Measurements from ENCODE around the gene MRFAP1L1. TPM values are rescaled to one million over a fixed set of nuclear protein-coding genes. Genes with fewer than 3 reads are reported as not detected.

MRFAP1L1 gene
- total RNA-seq, 1 donor from 2014 or later = 36.8 TPM

- Histone ChIP-seq H3K36me3 (ENCODE audit: insufficient read depth, low read length) (no peaks in the 10 kb centered on the region), H3K4me1 (ENCODE audit: insufficient read depth, low read length) (peaks cover 8% of the 10 kb centered on the region), H3K27me3 (ENCODE audit: insufficient read depth, low read length) (no peaks in the 10 kb centered on the region), H3K79me2 (ENCODE audit: insufficient read depth, low read length) (no peaks in the 10 kb centered on the region), H3K4me2 (ENCODE audit: low read length) (no peak overlapping the region), H2AFZ (ENCODE audit: low read depth, low read length) (no peak overlapping the region), H3K9me3 (ENCODE audit: insufficient read depth, low read depth, low read length) (no peaks in the 10 kb centered on the region), H4K20me1 (ENCODE audit: insufficient read depth, low read length) (no peaks in the 10 kb centered on the region), H3K27ac (ENCODE audit: low read depth, low read length) (no peak overlapping the region), H3K4me3 (ENCODE audit: insufficient read depth, low read depth, low read length) (no peak overlapping the region), H3K9ac (ENCODE audit: low read length) (no peak overlapping the region)
- Mint-ChIP-seq H3K27me3 (ENCODE audit: low read depth, unreplicated experiment) (no peaks in the 10 kb centered on the region), H3K4me1 (ENCODE audit: low read depth, unreplicated experiment) (no peaks in the 10 kb centered on the region), H3K4me3 (ENCODE audit: unreplicated experiment) (no peak overlapping the region), H3K27ac (ENCODE audit: unreplicated experiment) (no peak overlapping the region), H3K36me3 (ENCODE audit: low read depth, unreplicated experiment) (no peaks in the 10 kb centered on the region), H3K9me3 (ENCODE audit: unreplicated experiment) (peaks cover 3% of the 10 kb centered on the region)
- no peak for FAIRE-seq
- DNase-seq (ENCODE audit: low read depth) = no peak
- TF ChIP-seq EZH2 (IDR thresholded peaks at IDR 0.05; ENCODE audit: insufficient read depth, low read length) = no peak
- no peak for TF ChIP-seq CTCF (IDR thresholded peaks at IDR 0.05; ENCODE audit: insufficient read depth, low read depth, low read length)
Observed at GRCh38 chr4:6753103-6753560, 43.5 kb upstream of the MRFAP1L1 start.

- no peak for DNase-seq (ENCODE audit: low read depth)
- H4K20me1 ChIP-seq (ENCODE audit: insufficient read depth, low read length) = no peaks in the 10 kb centered on the region
- Mint-ChIP-seq H3K9me3 (ENCODE audit: unreplicated experiment) (peaks cover 3% of the 10 kb centered on the region), H3K4me1 (ENCODE audit: low read depth, unreplicated experiment) (no peaks in the 10 kb centered on the region), H3K27ac (ENCODE audit: unreplicated experiment) (peak overlapping the region; percentile 1), H3K27me3 (ENCODE audit: low read depth, unreplicated experiment) (no peaks in the 10 kb centered on the region), H3K4me3 (ENCODE audit: unreplicated experiment) (no peak overlapping the region), H3K36me3 (ENCODE audit: low read depth, unreplicated experiment) (no peaks in the 10 kb centered on the region)
- no peaks in the 10 kb centered on the region for H3K36me3 ChIP-seq (ENCODE audit: insufficient read depth, low read length)
- TF ChIP-seq EZH2 (IDR thresholded peaks at IDR 0.05; ENCODE audit: insufficient read depth, low read length) = no peak
- TF ChIP-seq CTCF (IDR thresholded peaks at IDR 0.05; ENCODE audit: insufficient read depth, low read depth, low read length) = no peak
- H3K4me3 ChIP-seq (ENCODE audit: insufficient read depth, low read depth, low read length) = no peak overlapping the region
- no peaks in the 10 kb centered on the region for H3K79me2 ChIP-seq (ENCODE audit: insufficient read depth, low read length)
- H3K4me1 ChIP-seq (ENCODE audit: insufficient read depth, low read length) = peaks cover 8% of the 10 kb centered on the region
- no peak overlapping the region for H3K4me2 ChIP-seq (ENCODE audit: low read length)
- H3K9me3 ChIP-seq (ENCODE audit: insufficient read depth, low read depth, low read length) = no peaks in the 10 kb centered on the region
- H3K9ac ChIP-seq (ENCODE audit: low read length) = no peak overlapping the region
- H2AFZ ChIP-seq (ENCODE audit: low read depth, low read length) = no peak overlapping the region
- no peaks in the 10 kb centered on the region for H3K27me3 ChIP-seq (ENCODE audit: insufficient read depth, low read length)
- no peak overlapping the region for H3K27ac ChIP-seq (ENCODE audit: low read depth, low read length)
- no peak for FAIRE-seq
Observed at GRCh38 chr4:6752486-6752829, 42.8 kb upstream of the MRFAP1L1 start.

GRCh38 chr4:6751611-6752485 lies 42.2 kb upstream of the MRFAP1L1 start:
- H3K27me3 Mint-ChIP-seq (ENCODE audit: low read depth, unreplicated experiment) = no peaks in the 10 kb centered on the region
- H3K36me3 Mint-ChIP-seq (ENCODE audit: low read depth, unreplicated experiment) = no peaks in the 10 kb centered on the region
- DNase-seq (ENCODE audit: low read depth) (no peak), FAIRE-seq (no peak)
- H4K20me1 ChIP-seq (ENCODE audit: insufficient read depth, low read length) = no peaks in the 10 kb centered on the region
- peaks cover 3% of the 10 kb centered on the region for H3K9me3 Mint-ChIP-seq (ENCODE audit: unreplicated experiment)
- no peak for TF ChIP-seq CTCF (IDR thresholded peaks at IDR 0.05; ENCODE audit: insufficient read depth, low read depth, low read length)
- H3K79me2 ChIP-seq (ENCODE audit: insufficient read depth, low read length) = no peaks in the 10 kb centered on the region
- H3K4me2 ChIP-seq (ENCODE audit: low read length) = no peak overlapping the region
- peak overlapping the region; percentile 38 for H2AFZ ChIP-seq (ENCODE audit: low read depth, low read length)
- H3K4me3 ChIP-seq (ENCODE audit: insufficient read depth, low read depth, low read length) = no peak overlapping the region
- H3K9me3 ChIP-seq (ENCODE audit: insufficient read depth, low read depth, low read length) = no peaks in the 10 kb centered on the region
- H3K4me1 Mint-ChIP-seq (ENCODE audit: low read depth, unreplicated experiment) = no peaks in the 10 kb centered on the region
- H3K36me3 ChIP-seq (ENCODE audit: insufficient read depth, low read length) = no peaks in the 10 kb centered on the region
- H3K27ac Mint-ChIP-seq (ENCODE audit: unreplicated experiment) = peak overlapping the region; percentile 1
- H3K27ac ChIP-seq (ENCODE audit: low read depth, low read length) = no peak overlapping the region
- no peaks in the 10 kb centered on the region for H3K27me3 ChIP-seq (ENCODE audit: insufficient read depth, low read length)
- H3K9ac ChIP-seq (ENCODE audit: low read length) = no peak overlapping the region
- peaks cover 14% of the 10 kb centered on the region for H3K4me1 ChIP-seq (ENCODE audit: insufficient read depth, low read length)
- H3K4me3 Mint-ChIP-seq (ENCODE audit: unreplicated experiment) = no peak overlapping the region

Measured in astrocyte (in vitro differentiated cells and primary cell).